ENCODE data around the gene C1RL.
"Not testable (repeated sequence)": the region's sequence is repeated elsewhere in the genome, so short reads cannot be mapped to it uniquely, and the experiment has no call there.

Gene C1RL

GRCh38 chr12:7058850-7059395 is 50.1 kb downstream of the C1RL start:
- H3K4me3 ChIP-seq (ENCODE audit: low read depth, low read length): no peak overlapping the region

GRCh38 chr12:7058163-7058845 is 50.7 kb downstream of the C1RL start:
- no peak for TF ChIP-seq CTCF (IDR thresholded peaks at IDR 0.05; ENCODE audit: borderline replicate concordance, insufficient read depth, low read depth, low read length)
- H3K4me3 ChIP-seq (ENCODE audit: low read depth, low read length): no peak overlapping the region

More at GRCh38 chr12:7058850-7059395, 50.1 kb downstream of the C1RL start:
- no peak for TF ChIP-seq CTCF (IDR thresholded peaks at IDR 0.05; ENCODE audit: borderline replicate concordance, insufficient read depth, low read depth, low read length)

- not testable (repeated sequence) for H3K4me3 ChIP-seq (ENCODE audit: low read depth, low read length)
Observed at GRCh38 chr12:7055736-7056135, 53.3 kb downstream of the C1RL start.

- TF ChIP-seq CTCF (IDR thresholded peaks at IDR 0.05; ENCODE audit: borderline replicate concordance, insufficient read depth, low read depth, low read length): no peak
- H3K4me3 ChIP-seq (ENCODE audit: low read depth, low read length): no peak overlapping the region
Observed at GRCh38 chr12:7054925-7055324, 54.1 kb downstream of the C1RL start.

GRCh38 chr12:7049973-7050372 is 59.0 kb downstream of the C1RL start:
- not testable (repeated sequence) for H3K4me3 ChIP-seq (ENCODE audit: low read depth, low read length)

GRCh38 chr12:7049445-7049951 is 59.5 kb downstream of the C1RL start:
- not testable (repeated sequence) for H3K4me3 ChIP-seq (ENCODE audit: low read depth, low read length)

GRCh38 chr12:7047306-7047705 is 61.7 kb downstream of the C1RL start:
- H3K4me3 ChIP-seq (ENCODE audit: low read depth, low read length): no peak overlapping the region

GRCh38 chr12:7046383-7047105 is 62.5 kb downstream of the C1RL start:
- no peak overlapping the region for H3K4me3 ChIP-seq (ENCODE audit: low read depth, low read length)
- TF ChIP-seq CTCF (IDR thresholded peaks at IDR 0.05; ENCODE audit: borderline replicate concordance, insufficient read depth, low read depth, low read length): no peak

More at GRCh38 chr12:7047306-7047705, 61.7 kb downstream of the C1RL start:
- no peak for TF ChIP-seq CTCF (IDR thresholded peaks at IDR 0.05; ENCODE audit: borderline replicate concordance, insufficient read depth, low read depth, low read length)

Measured in GM12875 (cell line).